Fibroblast of mammary gland (primary cell): ENCODE measurements around the gene GREM2.

Source experiments
- DNase-seq: peaks from one replicate; pipeline ENCODE4 v3.0.0-alpha.2; 2010; ENCODE audit warnings: low read depth
- H3K4me3 ChIP-seq: 2 replicates; pipeline ENCODE4 v1.5.1; 2011; ENCODE audit warnings: low read depth, mild to moderate bottlenecking, low read length, moderate library complexity; ENCODE audit not compliant: control insufficient read depth
- TF ChIP-seq, protein P1 (sequence below): conservative IDR thresholded peaks from 2 replicates; pipeline ENCODE4 v1.5.1; 2011; ENCODE audit warnings: low read depth, low read length, inconsistent platforms; ENCODE audit not compliant: control insufficient read depth, insufficient read depth

Gene GREM2

GRCh38 chr1:240611619-240612480, at the start of gene GREM2:
Gene GREM2 (minus strand): TSS chr1:240612155. CDS start chr1:240493475, 118,680 bp downstream.
- TF ChIP-seq, protein P1, sequence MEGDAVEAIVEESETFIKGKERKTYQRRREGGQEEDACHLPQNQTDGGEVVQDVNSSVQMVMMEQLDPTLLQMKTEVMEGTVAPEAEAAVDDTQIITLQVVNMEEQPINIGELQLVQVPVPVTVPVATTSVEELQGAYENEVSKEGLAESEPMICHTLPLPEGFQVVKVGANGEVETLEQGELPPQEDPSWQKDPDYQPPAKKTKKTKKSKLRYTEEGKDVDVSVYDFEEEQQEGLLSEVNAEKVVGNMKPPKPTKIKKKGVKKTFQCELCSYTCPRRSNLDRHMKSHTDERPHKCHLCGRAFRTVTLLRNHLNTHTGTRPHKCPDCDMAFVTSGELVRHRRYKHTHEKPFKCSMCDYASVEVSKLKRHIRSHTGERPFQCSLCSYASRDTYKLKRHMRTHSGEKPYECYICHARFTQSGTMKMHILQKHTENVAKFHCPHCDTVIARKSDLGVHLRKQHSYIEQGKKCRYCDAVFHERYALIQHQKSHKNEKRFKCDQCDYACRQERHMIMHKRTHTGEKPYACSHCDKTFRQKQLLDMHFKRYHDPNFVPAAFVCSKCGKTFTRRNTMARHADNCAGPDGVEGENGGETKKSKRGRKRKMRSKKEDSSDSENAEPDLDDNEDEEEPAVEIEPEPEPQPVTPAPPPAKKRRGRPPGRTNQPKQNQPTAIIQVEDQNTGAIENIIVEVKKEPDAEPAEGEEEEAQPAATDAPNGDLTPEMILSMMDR = no peak
- peak; percentile 95 for DNase-seq
- peak within 1 kb of the TSS; percentile 81 for H3K4me3 ChIP-seq

- H3K4me3 ChIP-seq = no peak overlapping the region
- TF ChIP-seq, protein P1 = no peak
- peak; percentile 15 for DNase-seq
These were observed 46.5 kb upstream of the GREM2 start for GRCh38 chr1:240658312-240658960.

DNA sequence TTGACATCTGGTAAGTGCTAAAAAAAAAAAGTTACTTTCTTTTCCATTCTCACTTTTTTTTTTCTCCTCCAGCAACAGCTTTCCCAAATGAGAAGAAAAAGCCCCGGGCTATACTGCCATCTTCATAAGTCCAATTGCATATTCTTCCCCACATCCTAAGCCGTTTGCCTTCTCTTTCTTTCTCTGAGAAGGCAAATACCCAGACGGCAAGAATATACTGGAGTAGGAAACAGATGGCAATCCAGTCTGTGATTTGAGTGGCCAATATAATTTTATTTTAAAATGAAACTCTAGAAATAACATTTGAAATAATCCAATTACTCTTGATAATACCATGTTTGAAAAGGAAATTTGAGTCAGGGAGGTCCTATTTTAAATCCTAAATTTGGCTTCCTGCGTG, 44.6 kb upstream of the GREM2 start:
- TF ChIP-seq, protein P1 = no peak
- DNase-seq = no peak
- no peak overlapping the region for H3K4me3 ChIP-seq

DNA sequence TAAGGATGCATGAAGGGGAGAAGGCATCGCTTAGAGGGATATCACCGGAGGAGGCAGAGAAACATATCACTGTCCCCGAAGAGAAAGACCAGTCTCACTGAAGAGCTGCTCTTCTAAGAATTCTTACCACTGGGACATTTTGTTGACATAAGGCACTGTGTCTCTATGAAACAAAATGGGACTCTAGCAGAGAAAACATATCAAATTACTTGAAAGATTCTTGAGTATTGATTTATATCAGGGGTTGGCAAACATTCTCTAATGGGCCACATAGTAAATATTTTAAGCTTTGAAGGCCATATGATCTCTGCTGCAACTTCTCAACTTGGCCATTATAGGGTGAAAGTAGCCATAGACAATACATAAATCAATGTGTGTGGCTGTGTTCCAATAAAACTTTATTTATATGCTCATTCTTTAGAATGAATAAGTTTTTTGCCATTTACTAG, 41.0 kb upstream of the GREM2 start:
- no peak overlapping the region for H3K4me3 ChIP-seq
- TF ChIP-seq, protein P1 = no peak
- DNase-seq = no peak

- H3K4me3 ChIP-seq = no peak overlapping the region
- peak; percentile 54 for DNase-seq
- TF ChIP-seq, protein P1 = no peak
These were observed 40.6 kb upstream of the GREM2 start for GRCh38 chr1:240652549-240652948.

GRCh38 chr1:240650877-240651276, 38.9 kb upstream of the GREM2 start:
- no peak for DNase-seq
- TF ChIP-seq, protein P1 = no peak

More at GRCh38 chr1:240650877-240651276, 38.9 kb upstream of the GREM2 start:
- H3K4me3 ChIP-seq = no peak overlapping the region
